NCI-H146 treated with DMSO at 0.1 percent for 48 hours (cell line): ENCODE data around the gene MBOAT7.
A peak's percentile ranks its signal among the peaks of the same experiment; 100 is the strongest.
"Not testable (repeated sequence)": the region's sequence is repeated elsewhere in the genome, so short reads cannot be mapped to it uniquely, and the experiment has no call there.

Source experiments
- DNase-seq: peaks from one replicate; lab custom pipeline; 2025; ENCODE audit not compliant: unreplicated experiment; lab: John Stamatoyannopoulos, UW

Gene MBOAT7

DNA sequence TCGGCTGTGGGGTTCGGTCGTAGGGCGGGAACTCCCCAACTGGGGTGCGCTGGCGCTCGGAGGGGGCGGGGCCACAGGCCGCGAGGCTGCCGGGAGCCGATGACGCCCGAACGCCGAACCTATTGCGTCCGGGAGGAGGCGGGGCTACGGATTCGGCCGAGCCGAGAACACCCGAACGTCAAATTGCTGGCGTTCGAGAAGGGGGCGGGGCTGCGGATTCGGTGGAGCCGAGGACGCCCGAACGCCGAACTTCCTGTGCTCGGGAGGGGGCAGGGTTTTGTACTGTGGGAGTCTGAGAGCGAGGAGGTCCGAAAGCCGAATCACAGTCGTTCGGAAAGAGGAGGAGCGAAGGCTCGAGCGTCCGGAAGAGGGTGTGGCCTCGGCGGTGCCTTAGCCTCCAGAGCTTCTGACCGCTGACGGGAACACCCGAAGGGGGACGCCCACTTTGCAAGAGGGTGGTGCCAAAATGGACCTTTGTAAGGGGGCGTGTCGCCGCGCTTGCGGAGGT is 1.2 kb upstream of the MBOAT7 start:
- DNase-seq = peak; percentile 98

DNA sequence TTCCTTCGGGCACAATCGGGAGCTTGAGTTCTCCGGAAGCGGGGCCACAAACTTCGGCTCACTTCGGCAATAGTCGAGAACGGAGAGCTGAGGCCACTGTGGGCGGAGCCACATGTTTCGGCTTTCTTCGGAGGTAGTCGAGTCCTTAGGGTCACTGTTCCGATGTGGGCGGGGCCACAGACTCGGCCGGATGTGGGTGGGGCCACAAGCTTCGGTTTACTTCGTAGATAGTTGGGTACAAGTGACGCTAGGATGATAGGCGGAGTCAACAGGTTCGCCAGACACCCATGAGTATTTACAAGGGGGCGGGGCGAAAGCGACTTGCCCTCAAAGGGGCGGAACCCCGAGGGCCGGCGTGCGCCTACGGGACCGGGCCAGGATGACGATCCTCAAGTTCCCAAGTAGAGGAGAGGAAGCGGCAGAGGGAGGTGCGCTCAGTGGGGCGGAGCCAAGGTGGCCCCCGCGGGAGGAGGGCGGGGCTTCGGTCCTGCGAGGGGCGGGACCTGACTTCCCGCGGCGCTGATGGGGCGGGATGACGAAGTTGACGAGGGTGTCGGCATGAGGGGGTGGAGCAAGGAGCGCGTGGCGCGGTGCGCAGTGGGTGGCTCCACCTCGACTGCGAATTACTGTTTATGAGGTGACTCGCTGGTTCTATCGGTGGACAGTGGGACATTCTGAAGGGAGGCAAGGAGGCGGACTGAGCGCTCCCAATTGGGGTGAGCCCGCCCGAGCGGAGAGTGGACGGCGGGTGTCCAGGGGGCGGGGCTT is 539 bp upstream of the MBOAT7 start:
- DNase-seq = peak; percentile 100

DNA sequence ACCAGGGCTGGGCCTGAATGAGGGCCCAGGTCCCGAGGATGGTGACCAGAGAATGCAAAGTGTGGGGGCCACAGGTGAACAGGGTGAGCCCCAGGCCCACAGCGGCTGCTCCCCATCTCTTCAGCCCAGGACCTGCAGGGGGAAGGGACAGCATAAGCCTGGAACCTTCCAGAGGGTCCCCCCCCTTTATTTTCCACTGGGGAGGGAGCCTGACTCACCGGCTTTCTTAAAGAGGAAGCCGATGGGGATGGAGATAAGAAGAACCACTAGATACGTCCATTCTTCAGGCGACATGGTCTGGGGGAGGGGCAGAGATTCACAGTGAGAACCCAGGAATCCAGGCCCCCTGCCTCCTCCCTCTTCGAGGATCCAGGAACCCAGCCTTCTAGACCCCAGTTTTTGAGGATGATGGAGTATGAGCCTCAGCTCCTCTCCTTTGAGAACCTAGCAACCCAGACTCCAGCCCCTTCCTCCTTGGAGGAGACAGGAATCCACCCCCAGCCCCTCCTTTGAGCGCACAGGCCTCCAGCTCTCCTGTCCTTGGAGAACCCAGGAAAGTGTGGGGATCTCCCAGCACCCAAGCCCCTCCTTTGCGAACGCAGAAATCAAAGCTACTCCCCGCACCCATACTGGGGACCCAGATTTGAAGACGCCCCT is 1.0 kb downstream of the MBOAT7 start:
- DNase-seq = no peak

GRCh38 chr19:54186934-54187381 is 2.4 kb downstream of the MBOAT7 start:
- DNase-seq = no peak

GRCh38 chr19:54186351-54186750 is 3.0 kb downstream of the MBOAT7 start:
- DNase-seq = no peak

- DNase-seq = no peak
These were observed 5.9 kb downstream of the MBOAT7 start for GRCh38 chr19:54183431-54183830.

GRCh38 chr19:54181894-54182293 is 7.5 kb downstream of the MBOAT7 start:
- not testable (repeated sequence) for DNase-seq

DNA sequence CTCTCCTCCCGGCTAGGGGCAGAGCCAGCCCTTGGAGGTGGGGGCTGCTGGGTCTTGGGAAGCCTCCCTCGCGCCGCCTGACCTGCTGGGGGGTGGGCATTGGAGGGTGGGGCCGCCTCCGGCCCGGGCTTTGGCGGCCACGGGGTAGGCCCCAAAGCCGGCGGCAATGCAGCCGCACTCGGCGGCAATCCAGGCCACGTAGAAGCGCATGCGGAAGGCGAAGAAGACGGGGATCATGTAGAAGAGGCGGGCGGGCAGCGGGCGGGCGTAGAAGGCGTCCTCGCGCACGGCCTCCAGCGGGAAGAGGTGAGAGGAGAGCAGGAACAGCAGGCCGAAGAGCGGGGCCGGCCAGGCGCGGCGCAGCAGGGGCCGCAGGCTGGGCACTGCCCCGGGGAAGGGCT is 8.7 kb downstream of the MBOAT7 start:
- no peak for DNase-seq

DNA sequence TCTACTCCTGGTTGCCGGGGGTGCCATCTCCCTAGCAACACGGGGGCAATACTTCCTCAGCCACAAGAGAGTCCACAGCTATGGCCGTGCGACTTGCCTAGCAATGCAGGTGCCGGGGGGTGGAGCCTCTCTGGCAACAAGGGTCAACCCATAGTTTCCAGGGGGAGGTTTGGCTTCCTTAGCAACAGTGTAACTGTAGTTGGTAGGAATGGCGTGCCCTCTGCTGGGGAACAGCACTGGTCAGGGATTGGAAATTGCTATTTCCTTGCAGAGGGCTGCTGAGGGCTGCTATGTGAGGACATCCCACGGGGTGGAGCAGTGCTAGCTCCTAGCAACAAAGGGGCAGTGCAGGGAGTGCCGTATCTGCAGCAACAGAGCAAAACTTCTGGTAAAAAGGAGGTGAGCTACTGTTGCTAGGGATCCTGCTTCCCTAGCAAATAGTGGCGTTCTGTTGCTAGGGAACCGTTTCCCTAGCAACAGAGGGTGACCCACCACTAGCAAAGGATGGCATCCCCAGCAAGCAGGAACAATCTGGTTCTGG is 9.4 kb downstream of the MBOAT7 start:
- peak; percentile 17 for DNase-seq

DNA sequence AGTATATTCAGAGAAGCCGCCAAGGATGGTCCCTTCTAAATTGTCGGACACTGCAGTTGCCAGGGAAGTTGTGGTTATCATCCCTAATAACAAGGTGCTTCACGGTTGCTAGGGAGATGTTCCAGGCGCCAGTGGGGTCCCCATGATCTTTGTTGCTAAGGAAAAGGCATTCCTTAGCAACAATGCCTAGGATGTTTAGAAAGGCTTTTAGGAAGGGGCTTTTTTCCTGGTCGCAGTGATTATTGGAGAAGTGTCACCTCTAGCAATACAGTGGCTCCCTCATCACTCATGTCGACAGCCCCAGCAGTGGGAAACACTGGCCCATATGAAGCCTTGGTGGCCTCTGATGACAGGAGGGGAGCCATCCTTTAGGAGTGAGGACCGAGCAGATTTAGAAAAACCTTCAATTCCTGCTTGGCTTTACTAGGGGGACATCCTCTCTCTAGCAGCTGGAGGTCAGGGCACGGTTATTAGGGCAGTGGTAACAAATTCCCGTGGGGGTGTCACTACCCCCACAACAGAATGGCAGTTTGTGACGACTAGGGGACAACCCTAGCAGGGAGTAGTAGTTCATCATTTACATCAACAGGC is 10.0 kb downstream of the MBOAT7 start:
- DNase-seq = no peak

DNA sequence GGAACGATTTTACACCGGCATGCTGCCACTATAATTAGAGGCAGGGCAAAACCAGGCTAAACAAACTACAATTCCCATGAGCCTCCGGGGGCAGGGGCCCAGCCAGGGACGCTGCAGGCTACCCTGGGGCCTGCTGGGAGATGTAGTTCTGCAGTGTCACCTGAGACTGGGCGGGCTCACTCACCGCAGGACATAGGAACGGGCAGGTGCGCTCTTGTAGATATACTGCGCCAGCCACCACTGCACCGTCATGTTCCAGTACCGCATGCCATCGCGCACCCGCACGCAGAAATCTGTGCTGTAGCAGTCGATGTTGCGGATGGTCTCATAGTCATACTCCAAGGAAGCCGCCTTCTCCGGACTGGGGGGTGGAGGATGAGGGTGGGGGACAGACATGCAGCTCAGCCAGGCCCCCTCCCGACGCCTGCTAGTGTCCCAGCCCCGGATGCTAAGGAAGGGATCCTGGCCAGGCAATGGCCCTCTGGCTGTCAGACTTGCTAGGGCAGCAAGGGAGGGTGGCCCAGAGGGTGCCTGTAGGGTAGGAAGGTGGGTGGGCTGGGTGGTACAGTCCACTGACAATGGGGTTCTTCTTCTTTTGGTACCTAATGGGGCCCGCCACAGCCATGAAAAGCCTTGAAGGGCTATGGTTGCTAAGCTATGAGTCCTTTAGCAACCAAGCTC is 10.7 kb downstream of the MBOAT7 start:
- DNase-seq = no peak

GRCh38 chr19:54173951-54174834 is 15.2 kb downstream of the MBOAT7 start:
- DNase-seq = no peak

DNA sequence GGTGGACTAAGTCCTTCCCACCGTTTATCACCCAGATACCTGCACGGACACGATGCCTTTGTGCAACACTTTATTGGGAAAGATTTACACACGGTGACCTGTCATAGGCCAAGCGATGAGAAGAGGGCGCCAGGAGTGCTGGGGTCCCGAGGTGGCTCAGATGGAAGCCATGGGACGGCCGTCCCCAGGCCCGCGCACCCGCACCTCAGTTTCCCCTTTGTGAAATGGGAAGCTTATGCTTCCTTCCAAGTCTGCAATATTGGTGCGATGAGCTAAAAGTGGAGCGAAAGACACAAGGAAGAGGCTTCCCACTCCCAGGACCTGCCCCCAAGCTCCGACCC is 16.1 kb downstream of the MBOAT7 start:
- DNase-seq = no peak

GRCh38 chr19:54172471-54173358 is 16.7 kb downstream of the MBOAT7 start, which contains the start of gene TMC4:
Gene TMC4, minus strand, starts transcription at chr19:54173160. Its CDS starts 43 bp downstream, at chr19:54173117.
- peak; percentile 77 for DNase-seq

DNA sequence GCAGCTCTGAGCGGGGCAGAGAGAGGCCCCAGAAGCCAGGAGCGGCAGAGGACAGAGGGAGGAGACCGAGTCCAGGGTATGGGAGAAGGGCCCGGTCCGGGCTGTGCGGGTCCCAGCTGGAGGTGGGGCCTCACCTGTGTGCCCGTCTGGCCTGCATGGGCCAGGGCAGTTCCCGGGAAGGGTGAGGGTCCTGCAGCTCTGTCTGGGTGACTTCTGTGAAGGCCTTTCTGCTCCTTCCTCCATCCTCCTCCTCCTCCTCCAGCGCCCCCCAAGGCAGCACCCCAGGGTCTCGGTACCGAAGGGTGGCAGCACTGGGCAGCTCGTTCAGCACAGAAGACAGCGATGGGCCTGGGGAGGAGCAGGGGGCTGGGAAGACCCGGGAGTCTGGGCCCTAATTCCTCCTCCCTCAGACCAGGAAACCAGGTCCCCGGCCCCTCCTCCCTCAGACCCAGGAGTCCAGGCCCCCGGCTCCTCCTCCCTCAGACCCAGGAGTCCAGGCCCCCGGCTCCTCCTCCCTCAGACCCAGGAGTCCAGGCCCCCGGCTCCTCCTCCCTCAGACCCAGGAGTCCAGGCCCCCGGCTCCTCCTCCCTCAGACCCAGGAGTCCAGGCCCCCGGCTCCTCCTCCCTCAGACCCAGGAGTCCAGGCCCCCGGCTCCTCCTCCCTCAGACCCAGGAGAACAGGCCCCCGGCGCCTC is 17.5 kb downstream of the MBOAT7 start:
- DNase-seq = not testable (repeated sequence)

DNA sequence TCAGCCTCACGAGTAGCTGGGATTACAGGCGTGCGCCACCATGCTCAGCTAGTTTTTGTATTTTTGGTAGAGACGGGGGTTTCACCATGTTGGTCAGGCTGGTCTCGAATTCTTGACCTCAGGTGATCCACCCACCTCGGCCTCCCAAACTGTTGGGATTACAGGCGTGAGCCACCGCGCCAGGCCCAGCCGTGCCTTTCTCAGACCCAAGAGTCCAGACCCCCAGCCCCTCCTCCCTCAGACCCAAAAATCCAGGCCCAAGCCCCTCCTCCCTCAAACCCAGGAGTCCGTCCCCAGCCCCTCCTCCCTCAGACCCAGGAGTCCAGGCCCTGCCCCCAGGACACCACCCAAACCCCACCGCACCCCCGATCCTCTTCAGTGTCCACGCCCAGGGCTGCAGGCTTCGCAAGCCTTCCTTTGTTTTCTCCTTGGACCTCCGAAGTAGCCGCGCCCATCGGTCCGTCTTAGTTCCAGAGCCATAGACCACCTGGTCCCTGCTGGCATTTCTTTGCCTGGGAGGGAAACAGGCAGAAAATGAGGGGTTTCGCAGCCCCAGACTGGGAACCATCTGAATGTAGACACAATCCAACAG is 20.1 kb downstream of the MBOAT7 start:
- no peak for DNase-seq

DNA sequence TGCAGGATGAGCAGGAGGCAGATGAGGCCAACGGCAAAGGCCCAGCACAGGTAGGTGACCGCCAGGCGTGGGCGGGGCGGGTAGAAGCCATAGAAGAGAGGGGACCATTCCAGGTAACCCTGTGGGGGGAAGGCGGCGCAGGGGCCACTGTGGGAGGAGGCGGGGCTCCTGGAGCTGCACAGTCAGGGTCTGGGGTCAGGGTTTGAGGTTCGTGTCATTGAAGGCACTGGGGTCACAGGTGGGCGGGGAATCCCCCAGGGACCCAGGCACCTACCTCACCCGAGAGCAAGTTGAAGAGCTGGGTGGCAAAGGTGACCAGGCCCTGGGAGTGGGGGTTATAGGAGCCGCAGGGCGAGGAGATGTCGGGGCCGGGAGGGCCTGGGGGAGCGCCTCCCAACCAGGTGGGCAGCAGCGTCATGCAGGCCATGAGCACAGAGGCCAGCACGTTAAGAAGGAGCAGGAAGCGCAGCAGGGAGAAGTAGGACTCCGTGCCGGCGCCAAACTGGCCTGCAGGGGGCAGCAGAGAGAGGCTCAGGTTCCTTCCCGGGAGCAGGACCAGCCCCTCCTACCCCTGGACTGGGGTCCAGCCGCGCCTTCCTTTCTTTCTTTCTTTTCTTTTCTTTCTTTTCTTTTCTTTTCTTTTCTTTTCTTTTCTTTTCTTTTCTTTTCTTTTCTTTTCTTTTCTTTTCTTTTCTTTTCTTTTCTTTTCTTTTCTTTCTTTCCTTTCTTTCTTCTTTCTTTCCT is 21.0 kb downstream of the MBOAT7 start:
- DNase-seq = peak; percentile 69
